Testis (tissue), 3 donors: ENCODE data around the gene PRMT3. TPM values are rescaled to one million over a fixed set of nuclear protein-coding genes. Genes with fewer than 3 reads are reported as not detected.

Source experiments
- DNase-seq: peaks from one replicate; pipeline ENCODE4 v3.0.0-alpha.2; 2019
- H3K27ac ChIP-seq, 2 donors: fragments of 200-600 bp; sonication (generic); one replicate each; pipeline ENCODE4 v1.5.1; 2019
- H3K27me3 ChIP-seq: fragments of 200-600 bp; sonication (generic); one replicate; pipeline ENCODE4 v1.5.1; 2019
- H3K36me3 ChIP-seq: fragments of 200-600 bp; sonication (generic); one replicate; pipeline ENCODE4 v1.5.1; 2017; ENCODE audit warnings: low read depth; ENCODE audit errors: missing control alignments
- H3K4me1 ChIP-seq: fragments of 200-600 bp; sonication (generic); one replicate; pipeline ENCODE4 v1.5.1; 2019
- H3K4me3 ChIP-seq, 2 donors: fragments of 200-600 bp; sonication (generic); one replicate each; pipeline ENCODE4 v1.5.1; 2017 to 2019
- H3K9me3 ChIP-seq: fragments of 200-600 bp; sonication (generic); one replicate; pipeline ENCODE4 v1.5.1; 2017
- CTCF ChIP-seq, 3 experiments: fragments of 450-650 bp in 2 of 3; fragments of 200-600 bp in 1 of 3; sonication (generic) in 1 of 3; IDR thresholded peaks; one replicate each; pipeline ENCODE4 v1.5.1; 2016 to 2019; ENCODE audit warnings: antibody characterized with exemption in 3 of 3, mild to moderate bottlenecking in 2 of 3, moderate library complexity in 1 of 3
- POLR2A ChIP-seq: fragments of 450-650 bp; IDR thresholded peaks from one replicate; pipeline ENCODE4 v1.6.1; 2017; ENCODE audit warnings: antibody characterized with exemption, mild to moderate bottlenecking, moderate library complexity
- WGBS, 2 donors: methylation state at CpG; one replicate each; pipeline ENCODE4 v1.1.5; 2018; 5-methylcytosine and 5-hydroxymethylcytosine counted together
- intact Hi-C: fragments of 100-400 bp; cut with DNase I; formaldehyde crosslinking; loops from one replicate; pipeline ENCODE4 v1.15.1; 2023; ENCODE audit warnings: low total_unique reads
- polyA plus RNA-seq: library from polyadenylated mRNA; stranded (reverse); fragments of 350-450 nt; fragmentation: Illumina TruSeq; extraction: RNeasy Lipid Tissue Mini Kit (QIAGEN cat#74804); gene quantifications from one replicate; pipeline ENCODE4 v1.2.3, GENCODE V29; 2014; ENCODE audit warnings: low read depth, low replicate concordance; ENCODE audit not compliant: insufficient read depth
- total RNA-seq, 2 donors: library from RNA; depleted of rRNA; stranded (reverse); fragments of >200 nt; gene quantifications; one replicate each; pipeline ENCODE4 v1.2.3, GENCODE V29; 2016

The PRMT3 gene
- total and polyA plus RNA-seq, 3 donors from 2014 or later = 9.1 to 28.0 (median 22.4) TPM

GRCh38 chr11:20353829-20354434, 33.6 kb upstream of the PRMT3 start:
- H3K27me3 ChIP-seq = no peaks in the 10 kb centered on the region
- 2 to 5% methylated on average over 6 of the region's 6 CpGs for WGBS, 2 donors
- no peaks in the 10 kb centered on the region for H3K9me3 ChIP-seq
- peak; percentile 52 for DNase-seq
- H3K36me3 ChIP-seq = no peaks in the 10 kb centered on the region
- H3K27ac ChIP-seq = no peak overlapping the region
- intact Hi-C loops = loop anchor here (10.0 kb wide), 1 partner anchor 229 kb away; no protein-coding TSS in a partner anchor
- H3K4me1 ChIP-seq = no peaks in the 10 kb centered on the region
- TF ChIP-seq CTCF (IDR thresholded peaks at IDR 0.05) = peak; percentile 25 to 79 (median 52)
- TF ChIP-seq POLR2A = no peak
- no peak overlapping the region for H3K4me3 ChIP-seq

GRCh38 chr11:20355221-20356219, 32.0 kb upstream of the PRMT3 start:
- intact Hi-C loops = loop anchor here (10.0 kb wide), 1 partner anchor 231 kb away; no protein-coding TSS in a partner anchor
- Histone ChIP-seq H3K27ac (no peak overlapping the region), H3K4me1 (no peaks in the 10 kb centered on the region), H3K4me3 (no peak overlapping the region), H3K9me3 (no peaks in the 10 kb centered on the region), H3K27me3 (no peaks in the 10 kb centered on the region), H3K36me3 (no peaks in the 10 kb centered on the region)
- TF ChIP-seq POLR2A (no peak), CTCF (IDR thresholded peaks at IDR 0.05) (peak; percentile 20 to 45 (median 35))
- WGBS, 2 donors = 54 to 65% methylated on average over 12 of the region's 12 CpGs
- peak; percentile 49 for DNase-seq

- intact Hi-C loops = loop anchor here (10.0 kb wide), 1 partner anchor 232 kb away; no protein-coding TSS in a partner anchor
- no peak overlapping the region for H3K4me3 ChIP-seq
- H3K9me3 ChIP-seq = no peaks in the 10 kb centered on the region
- TF ChIP-seq POLR2A (no peak), CTCF (IDR thresholded peaks at IDR 0.05) (no peak)
- no peaks in the 10 kb centered on the region for H3K4me1 ChIP-seq
- H3K27ac ChIP-seq = no peak overlapping the region
- DNase-seq = no peak
- 20 to 41% methylated on average over 1 of the region's 1 CpG for WGBS, 2 donors
- H3K27me3 ChIP-seq = no peaks in the 10 kb centered on the region
- H3K36me3 ChIP-seq = no peaks in the 10 kb centered on the region
Observed at GRCh38 chr11:20357150-20357549, 30.4 kb upstream of the PRMT3 start.

- Histone ChIP-seq H3K27me3 (no peaks in the 10 kb centered on the region), H3K9me3 (no peaks in the 10 kb centered on the region), H3K36me3 (no peaks in the 10 kb centered on the region), H3K4me3 (no peak overlapping the region), H3K27ac (no peak overlapping the region), H3K4me1 (peaks cover 8% of the 10 kb centered on the region)
- no peak for TF ChIP-seq POLR2A
- TF ChIP-seq CTCF (IDR thresholded peaks at IDR 0.05) = no peak
- DNase-seq = no peak
- intact Hi-C loops = no loop called here
- 65 to 76% methylated on average over 7 of the region's 7 CpGs for WGBS, 2 donors
Observed at GRCh38 chr11:20360650-20361049, 26.9 kb upstream of the PRMT3 start.
